GM19239 (cell line): ENCODE data around the gene ELAVL1.
"Not testable (repeated sequence)": the region's sequence is repeated elsewhere in the genome, so short reads cannot be mapped to it uniquely, and the experiment has no call there.

Experiments
- DNase-seq: peaks from one replicate; pipeline ENCODE4 v3.0.0; 2011; ENCODE audit warnings: low spot score; ENCODE audit not compliant: insufficient read length
- FAIRE-seq: peaks from 2 replicates; lab custom pipeline; 2011; peaks lifted over from hg19 to GRCh38; lab: Jason Lieb, UNC

ELAVL1 gene

DNA sequence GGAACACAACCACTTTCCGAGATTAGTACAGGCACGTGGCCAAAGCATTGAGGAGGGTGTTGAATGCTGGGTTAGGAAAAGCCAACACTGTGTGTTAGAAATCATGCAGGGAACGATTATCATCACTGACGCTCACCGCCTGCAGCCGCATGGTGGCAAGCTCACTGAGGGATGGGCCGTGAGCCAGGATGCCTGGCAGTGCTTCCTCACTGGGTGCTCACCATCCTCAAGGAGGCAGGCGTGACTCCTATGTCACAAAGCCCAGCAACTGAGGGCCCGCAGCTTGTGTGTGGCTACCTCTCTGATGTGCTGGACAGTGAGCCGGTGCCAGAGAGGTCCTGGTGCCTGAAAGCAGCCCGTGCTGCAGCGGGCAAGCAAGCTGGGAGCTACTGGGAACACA lies 31.6 kb downstream of the ELAVL1 start:
- FAIRE-seq, result no peak
- DNase-seq, result no peak

DNA sequence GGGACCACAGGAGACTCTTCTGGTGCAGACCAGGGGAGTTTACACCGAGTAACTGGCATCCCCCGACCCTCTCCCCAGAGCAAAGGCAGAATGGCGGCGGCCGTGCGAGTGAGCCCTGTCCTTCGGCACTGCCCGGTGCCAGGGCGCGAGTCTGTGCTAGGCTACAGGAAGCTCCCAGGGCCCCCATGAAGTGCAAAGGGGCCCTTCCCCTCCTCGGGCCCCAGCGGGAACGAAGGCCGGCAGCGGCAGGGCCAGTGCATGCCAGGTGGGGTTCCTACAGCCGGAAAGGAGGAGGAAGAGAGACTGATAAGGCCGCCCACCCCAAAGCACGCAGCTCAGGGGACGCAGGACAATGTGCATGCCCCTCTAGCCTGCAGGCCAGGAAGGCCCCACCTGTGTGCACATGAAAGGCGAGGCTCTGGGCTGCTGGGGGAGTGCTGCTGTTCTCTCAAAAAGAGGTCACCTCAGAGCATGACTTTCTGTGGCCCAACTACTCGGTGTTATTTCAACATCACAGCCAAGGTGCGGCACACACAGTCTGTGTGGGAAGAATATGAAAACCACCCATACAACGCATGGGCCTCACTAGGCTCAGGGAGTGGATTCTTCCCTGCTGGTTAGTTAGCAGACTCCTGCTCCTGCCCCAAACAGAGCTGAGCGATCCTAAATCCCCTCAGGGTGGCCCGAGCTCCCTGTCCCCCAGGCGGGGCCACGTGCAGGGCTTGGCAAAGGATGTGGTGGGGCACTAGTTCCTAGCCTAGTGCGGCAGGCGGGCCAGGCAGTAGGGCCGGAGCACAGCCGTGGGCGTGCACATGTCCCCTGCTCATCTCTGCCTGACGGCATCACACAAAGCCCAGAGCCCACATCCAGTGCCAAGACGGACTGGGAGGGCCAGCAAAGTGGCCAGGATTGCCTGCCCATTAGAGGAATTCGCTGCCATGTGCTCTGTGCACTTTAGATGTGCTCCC lies 33.6 kb downstream of the ELAVL1 start:
- FAIRE-seq, result no peak
- DNase-seq, result no peak

DNA sequence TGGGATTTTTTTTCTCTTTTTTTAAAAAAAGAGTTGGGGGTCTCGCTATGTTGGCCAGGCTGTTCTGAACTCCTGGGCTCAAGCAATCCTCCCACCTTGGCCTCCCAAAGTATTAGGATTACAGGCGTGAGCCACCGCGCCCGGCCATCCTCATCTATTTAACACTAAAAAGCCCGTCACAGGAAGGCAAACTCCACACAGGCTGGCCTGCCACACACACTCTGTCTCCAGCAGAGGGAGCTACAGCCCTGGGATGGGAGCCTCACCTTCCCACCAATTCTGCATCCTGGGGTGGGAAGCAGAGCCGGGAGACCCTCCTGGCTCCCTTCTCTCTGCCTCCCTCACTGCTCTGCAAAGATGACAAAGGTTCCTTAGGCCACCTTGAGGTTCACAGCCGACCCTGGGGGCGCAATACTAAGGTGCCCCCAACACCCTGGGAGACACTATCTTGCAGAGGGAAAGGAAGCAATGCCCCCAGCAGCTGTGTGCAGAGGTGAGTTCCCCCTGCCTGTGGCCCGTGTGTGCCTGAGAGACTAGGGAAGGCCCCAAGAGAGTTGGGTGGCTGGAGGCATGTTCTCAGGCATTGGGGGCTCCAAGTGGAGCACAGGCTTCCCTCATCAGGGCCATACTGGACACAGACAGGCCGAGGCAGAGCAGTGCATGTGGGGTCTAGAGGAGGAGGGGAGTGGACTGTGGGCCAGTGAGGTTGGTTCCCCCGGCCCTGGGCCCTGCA lies 34.6 kb downstream of the ELAVL1 start:
- peak; percentile 40 for DNase-seq
- FAIRE-seq, result peak; percentile 8

DNA sequence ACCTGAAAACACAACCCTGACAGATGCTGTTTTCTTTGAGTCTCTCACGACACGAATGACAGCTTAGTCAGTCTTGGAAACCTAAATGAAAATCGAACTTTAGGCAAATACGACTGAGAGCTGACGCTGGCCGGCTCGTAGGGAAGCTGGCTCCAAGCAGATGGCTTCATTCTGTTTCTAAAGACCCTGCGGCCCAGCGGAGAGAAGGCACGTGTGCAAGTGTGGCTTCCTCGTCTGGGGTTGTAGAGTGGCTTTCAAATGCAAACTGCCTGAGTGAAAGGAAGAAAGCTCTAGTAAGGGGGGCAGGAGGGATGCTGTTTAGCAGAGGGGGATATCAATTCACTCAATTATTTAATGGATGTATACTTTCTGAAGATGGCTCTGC lies 35.9 kb downstream of the ELAVL1 start:
- DNase-seq, result no peak
- no peak for FAIRE-seq

DNA sequence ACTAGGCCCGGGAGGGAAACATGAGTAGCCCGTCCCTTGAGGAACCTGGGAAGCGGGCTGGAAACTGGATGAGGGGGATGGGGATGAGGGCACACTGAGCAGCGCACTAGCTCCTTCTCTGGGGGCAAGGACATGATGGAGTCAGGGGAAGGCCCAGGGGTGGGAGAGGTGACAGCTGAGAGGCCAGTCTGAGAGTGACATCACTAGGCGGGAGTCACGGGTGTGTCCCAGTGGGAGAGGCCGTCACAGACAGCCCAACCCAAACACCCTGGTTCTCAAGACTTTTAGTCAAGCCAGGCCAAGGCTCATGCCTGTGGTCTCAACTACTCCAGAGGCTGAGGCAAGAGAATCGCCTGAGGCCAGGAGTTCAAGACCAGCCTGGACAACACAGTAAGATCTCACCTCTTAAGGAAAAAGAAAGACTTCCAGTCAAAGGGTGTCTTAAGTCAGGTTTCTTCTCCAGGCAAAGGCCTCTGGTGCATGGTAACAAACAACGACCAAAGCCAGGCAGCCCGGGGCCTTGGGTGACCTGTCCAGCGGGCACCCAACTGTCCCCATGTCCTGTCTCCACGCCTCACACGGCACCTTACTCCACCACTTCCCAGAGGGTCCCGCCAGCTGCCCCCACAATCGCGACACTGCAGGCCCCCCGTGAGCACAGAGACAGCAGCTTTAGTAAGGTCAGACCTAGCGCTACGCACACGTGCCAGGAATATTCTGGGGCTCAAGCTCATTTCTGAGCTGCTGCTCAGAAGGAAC lies 36.5 kb downstream of the ELAVL1 start:
- no peak for FAIRE-seq
- DNase-seq, result no peak

DNA sequence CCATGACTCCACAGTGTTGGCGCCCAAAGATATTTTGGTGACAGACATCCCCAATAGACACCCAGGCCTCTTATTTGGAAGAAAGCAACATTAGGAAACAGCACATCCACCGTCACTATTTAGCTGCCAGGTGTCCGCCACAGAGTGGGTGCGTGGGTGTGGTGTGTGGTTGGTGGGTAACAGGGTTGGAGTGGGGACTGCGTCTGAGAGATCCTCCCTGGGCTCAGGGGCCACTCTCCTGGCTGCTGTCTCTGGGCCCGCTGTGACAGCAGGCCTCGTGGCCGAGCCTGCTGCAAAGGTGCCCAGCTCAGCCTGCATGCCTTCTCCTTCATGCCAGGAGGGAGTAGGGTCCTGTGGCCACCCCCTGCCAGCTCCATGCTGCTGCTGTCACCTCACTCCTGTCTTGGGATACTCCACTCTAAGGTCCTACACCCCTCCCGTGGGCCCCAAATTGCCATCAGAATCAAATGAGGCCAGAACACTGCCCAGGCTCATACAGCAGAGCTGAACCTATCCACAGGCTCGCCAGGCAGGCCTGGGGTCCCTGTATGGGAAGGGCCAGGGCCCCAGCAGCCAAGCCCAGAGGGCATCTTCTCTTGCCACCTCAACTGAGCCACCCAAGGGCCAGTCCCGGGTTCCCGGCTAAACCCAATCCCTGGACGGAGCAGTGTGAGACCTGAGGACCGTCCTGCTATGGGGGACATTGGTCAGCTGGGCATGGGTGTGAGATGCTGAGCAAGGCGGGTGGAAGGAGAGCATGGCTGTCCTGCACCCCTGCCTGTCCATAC lies 37.2 kb downstream of the ELAVL1 start:
- no peak for FAIRE-seq
- no peak for DNase-seq

DNA sequence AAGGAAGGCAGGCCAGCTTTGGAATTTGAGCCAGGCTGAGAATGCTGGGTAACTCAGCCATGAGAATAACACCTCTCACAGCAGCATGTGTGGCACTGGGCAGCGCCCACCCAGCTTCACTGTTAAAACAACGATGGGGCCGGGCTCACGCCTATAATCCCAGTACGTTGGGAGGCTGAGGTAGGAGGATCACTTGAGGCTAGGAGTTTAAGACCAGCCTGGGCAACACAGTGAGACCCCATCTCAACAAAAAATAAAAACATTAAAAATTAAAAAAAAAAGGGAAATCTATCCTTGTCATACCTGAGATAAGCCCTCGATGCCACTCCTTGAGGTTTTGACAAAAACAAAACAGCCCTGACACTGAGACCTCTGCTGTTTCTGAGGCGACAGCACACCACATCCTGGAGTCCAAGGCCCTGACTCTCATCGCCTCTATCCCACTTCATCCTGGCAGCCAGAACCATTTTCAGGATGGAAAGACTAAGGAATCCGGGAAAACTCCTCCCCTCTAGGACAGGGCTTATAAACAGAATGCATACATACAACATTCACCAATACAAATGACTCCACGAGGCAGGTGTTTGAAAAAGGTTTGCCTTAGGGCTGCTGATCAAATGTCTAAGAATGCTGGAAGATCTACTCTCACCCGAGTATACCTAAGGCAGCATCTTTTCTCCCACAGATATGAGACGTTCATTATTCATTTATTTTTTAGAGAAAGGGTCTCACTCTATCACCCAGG lies 39.3 kb downstream of the ELAVL1 start:
- no peak for FAIRE-seq

DNA sequence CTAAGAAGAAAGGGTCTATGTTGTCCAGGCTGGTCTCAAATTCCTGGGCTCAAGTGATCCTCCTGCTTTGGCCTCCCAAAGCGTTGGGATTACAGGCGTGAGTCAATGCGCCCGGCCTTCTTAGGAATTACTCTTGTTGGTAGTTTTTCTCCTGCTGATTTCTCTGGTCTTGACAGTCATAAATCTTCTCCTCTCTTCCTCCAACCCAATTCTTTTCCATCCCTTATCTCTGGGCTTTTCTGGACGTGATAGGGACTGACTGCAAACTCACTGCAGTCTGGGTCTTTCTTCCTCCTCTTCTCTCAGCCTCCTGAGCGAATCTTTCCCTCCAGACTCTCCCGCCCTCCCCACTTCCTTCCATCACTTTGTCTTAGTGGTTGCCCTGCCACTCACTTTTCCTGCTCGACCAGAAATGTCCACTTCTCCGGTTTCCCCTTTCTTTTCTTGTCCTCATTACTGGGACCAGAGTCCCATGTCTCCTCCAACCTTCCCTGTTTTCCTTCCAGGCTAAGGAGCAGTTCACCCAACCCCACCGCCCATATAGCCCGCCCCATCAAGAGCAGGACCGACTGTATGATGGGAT lies 40.1 kb downstream of the ELAVL1 start:
- FAIRE-seq, result no peak
- no peak for DNase-seq

More for the DNA sequence above, 39.3 kb downstream of the ELAVL1 start:
- DNase-seq, result no peak

DNA sequence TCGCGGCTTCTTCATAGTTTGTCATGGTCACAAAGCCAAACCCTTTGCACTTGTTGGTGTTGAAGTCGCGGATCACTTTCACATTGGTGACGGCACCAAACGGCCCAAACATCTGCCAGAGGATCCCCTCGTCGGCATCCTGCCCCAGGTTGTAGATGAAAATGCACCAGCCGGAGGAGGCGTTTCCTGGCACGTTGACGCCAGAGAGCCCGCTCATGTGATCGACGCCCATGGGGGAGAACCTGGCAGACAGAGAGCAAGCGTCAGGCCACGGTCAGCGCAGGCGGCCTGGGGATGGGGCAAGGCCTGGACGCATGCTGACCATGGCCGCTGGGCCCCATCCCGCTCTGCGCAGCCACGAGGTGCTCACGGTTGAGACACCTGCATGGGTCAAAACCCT lies 41.9 kb downstream of the ELAVL1 start:
- no peak for FAIRE-seq
- DNase-seq, result no peak

DNA sequence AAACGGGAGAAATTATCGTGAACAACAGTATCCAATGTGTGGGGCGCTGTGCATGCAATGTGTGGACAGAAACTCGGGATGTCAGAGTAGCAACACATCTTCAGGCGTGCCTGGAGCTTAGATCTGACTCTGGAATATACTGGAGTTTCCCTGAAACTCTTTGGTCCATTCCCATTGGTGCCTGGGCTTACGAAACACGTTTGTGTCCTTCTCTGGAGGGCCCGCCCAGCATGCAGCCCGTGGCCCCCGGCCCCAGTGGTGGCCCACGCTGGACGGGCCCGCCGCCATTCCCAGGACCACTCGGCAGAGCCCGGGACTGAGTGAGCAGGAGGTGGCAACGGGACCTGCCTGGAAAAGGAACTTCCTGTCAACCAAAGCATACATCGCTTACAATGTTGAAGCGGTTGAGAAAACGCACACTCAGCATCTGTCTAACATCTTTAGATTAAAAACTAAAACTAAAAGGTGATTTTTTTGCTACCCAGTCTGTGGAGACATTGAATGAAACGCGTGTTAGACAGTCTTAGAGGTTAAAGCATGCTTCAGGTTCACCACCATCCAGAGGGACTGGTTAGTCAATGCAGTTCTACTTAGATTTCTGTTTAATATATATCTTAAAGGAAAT lies 42.7 kb downstream of the ELAVL1 start:
- no peak for DNase-seq
- no peak for FAIRE-seq

DNA sequence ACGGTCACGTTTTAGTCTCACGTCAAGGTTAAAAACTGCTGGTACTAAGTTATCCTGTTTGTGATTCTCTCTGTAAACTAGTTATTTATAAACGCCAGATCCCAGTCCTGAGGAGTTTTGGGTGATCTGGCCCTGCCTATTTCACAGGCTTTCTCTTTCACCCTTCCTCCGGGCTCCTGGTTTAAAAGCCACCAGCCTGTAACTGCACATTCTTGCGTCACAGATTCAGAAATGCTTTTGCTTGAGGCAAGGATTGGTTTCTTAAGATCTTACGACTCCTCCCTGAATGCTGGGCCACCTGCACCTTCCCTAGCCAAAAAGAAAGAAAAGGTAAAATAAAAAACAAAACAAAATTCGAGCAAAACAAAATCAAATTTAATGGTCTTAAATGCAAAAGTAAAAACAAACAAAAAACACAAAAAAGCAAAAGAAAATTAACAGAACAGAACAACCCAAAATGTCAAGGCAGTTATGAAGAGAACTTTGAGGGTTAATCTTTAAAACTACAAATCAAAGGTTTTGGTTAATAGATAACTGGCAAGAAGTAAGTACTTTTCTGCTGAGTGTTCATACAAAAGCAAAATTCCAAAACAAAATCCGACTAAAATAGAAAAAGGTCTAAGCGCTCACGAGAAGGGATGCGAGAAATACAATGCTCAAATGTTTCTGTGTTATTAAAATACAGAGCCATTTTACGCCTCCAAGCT lies 43.4 kb downstream of the ELAVL1 start:
- DNase-seq (no peak), FAIRE-seq (no peak)

DNA sequence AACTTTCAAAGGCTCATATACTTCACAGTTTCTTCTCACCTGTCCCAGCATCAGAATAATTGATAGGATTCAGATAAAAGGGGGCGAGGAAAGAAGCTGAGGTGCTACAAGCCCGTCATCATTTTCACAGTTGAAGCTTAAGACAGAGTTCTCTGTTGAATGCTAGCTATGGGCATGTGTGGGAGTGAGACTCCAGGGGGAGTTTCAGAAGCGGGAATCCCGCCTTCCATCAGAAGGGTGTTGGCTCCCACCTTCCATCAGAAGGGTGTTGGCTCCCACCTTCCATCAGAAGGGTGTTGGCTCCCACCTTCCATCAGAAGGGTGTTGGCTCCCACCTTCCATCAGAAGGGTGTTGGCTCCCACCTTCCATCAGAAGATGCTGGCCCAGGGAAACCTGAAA lies 44.4 kb downstream of the ELAVL1 start:
- FAIRE-seq, DNase-seq: not testable (repeated sequence)

DNA sequence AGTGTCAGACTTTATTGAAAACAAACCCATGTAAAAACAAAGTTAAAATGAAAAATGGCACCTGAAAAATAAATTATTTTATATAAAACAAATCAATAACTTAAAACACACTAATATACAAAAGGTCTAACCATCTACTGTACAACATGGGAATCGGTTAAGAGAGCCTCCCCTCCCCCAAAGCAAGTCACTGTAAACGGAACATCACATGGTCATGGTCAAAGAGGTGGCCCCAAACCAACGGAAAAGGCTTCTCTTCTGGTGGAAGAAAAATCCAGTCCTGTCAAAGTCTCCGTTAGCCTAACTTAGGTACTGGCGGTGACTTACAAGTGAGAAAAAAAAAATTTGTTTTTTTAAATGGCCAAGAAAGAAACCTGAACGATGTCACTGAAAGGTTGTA lies 46.2 kb downstream of the ELAVL1 start:
- FAIRE-seq (no peak), DNase-seq (no peak)

DNA sequence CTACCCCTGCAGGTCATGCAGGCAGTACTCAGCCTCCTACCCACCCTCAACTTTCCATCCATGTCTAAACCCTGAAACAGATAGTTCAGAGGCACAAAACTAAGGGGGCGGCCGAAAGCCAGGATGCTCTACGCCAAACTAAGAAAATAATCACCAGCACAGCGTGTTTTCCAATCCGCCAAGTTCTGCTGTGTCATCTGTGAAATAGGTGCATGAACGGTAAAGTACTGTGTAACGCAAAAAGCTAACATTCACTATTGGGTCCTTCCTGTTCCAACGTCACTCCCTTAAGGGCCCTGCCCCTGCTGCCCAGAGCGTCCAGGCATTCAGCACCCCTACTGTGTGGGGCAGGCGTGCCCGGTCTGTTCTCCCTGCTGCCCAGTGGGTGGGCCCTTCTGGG lies 49.7 kb downstream of the ELAVL1 start:
- DNase-seq (no peak), FAIRE-seq (no peak)

DNA sequence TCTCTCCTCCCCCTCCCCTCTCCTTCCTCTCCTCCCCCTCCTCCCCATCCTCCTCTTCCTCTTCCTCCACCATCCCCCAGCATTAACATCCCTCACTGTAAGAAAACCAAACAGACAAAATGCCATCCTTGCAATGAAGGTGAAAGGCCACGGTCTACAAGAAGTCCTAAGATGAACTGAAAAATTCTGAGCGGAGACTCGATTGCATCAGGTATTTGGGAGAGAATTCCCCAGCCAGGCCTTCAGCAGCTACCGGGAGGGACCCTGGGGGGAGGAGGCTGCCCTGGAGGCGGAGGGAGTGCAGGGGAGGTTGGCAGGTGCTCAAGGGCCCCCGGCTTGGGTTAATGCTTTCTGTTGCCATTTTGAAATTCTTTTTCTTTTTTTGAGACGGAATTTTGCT lies 51.9 kb downstream of the ELAVL1 start:
- no peak for FAIRE-seq
- DNase-seq, result no peak

DNA sequence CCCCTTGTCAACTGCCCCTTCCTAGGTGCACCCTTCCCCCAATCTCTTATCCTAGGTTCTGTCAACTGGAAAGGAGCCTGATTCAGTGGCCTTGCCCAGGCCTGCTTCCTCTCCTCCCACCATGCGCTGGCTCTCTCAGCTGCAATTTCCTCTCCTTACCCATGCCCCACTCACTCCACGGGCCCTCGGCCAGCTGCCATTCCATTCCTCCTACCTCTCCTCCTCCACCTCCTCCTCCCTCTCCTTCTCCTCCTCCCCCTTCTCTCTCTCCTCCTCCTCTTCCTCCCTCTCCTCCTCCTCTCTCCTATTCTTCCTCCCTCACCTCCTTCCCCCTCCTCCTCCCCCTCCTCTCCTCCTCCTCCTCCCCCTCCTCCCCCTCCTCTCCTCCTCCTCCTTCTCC lies 52.4 kb downstream of the ELAVL1 start:
- no peak for FAIRE-seq

DNA sequence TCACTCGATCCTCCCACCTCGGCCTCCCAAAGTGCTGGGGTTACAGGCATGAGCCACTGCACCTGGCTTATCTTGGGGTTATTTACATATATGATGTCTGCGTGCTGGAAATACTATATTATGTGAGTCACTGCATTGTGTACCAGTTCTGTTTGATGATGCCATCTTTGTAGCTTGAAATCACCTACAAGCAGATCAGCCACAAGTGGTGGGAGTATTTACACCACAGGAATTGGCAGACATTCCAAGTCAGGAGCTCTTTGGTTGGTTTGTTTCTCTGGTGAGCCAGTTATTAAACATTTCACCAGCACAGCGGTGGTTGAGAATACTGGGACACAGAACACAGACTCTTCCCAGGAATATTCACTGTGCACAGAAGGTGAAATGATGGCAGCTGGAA lies 57.5 kb downstream of the ELAVL1 start:
- DNase-seq, result no peak
- FAIRE-seq, result no peak

More for the DNA sequence above, 52.4 kb downstream of the ELAVL1 start:
- no peak for DNase-seq
